ENCODE measurements around the gene LHFPL6.

DNA sequence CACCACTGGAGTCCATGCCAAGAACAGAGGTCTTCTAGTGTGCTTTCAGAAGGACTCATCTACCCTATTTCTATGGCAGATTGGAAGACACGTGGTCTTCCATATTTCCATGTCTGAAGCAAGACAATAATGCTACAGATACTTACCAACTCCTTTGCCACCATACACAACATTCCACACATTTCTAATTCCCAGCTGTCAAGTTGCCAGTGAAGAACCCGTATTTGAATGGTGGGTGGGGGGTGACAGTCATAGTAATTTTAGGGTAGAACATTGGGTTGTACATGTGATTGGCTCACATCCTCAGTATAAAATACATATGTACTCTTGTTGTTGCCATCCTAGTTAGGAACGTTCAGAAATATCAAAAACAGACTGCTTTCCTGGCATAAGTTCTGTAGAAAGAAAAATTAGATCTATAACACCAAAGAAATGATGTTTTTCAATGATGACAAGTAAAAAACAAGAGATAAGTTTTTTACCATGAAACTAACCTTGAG lies 69.3 kb downstream of the LHFPL6 start:
- TF ChIP-seq EZH2 (IDR thresholded peaks at IDR 0.05; ENCODE audit: borderline replicate concordance), result no peak
- TF ChIP-seq, protein P1, sequence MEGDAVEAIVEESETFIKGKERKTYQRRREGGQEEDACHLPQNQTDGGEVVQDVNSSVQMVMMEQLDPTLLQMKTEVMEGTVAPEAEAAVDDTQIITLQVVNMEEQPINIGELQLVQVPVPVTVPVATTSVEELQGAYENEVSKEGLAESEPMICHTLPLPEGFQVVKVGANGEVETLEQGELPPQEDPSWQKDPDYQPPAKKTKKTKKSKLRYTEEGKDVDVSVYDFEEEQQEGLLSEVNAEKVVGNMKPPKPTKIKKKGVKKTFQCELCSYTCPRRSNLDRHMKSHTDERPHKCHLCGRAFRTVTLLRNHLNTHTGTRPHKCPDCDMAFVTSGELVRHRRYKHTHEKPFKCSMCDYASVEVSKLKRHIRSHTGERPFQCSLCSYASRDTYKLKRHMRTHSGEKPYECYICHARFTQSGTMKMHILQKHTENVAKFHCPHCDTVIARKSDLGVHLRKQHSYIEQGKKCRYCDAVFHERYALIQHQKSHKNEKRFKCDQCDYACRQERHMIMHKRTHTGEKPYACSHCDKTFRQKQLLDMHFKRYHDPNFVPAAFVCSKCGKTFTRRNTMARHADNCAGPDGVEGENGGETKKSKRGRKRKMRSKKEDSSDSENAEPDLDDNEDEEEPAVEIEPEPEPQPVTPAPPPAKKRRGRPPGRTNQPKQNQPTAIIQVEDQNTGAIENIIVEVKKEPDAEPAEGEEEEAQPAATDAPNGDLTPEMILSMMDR (IDR thresholded peaks at IDR 0.05; ENCODE audit: poor library complexity), result no peak

Measured in hepatocyte (in vitro differentiated cells).